Transverse colon (tissue), 4 donors: ENCODE results near the gene AGAP1. TPM values are rescaled to one million over a fixed set of nuclear protein-coding genes. Genes with fewer than 3 reads are reported as not detected.
A peak's percentile ranks its signal among the peaks of the same experiment; 100 is the strongest.

Experiments
- DNase-seq: peaks from one replicate; pipeline ENCODE4 v3.0.0-alpha.2; 2019
- H3K27ac ChIP-seq, 4 donors: fragments of 200-600 bp; sonication (generic); 2 replicates each; pipeline ENCODE4 v1.5.1; 2016 to 2018; ENCODE audit warnings: inconsistent platforms in 4 of 4
- H3K27me3 ChIP-seq: fragments of 200-600 bp; sonication (generic); 2 replicates; pipeline ENCODE4 v1.5.1; 2017; ENCODE audit warnings: inconsistent platforms
- H3K36me3 ChIP-seq, 4 donors: fragments of 200-600 bp; sonication (generic); 2 replicates each; pipeline ENCODE4 v1.5.1; 2017 to 2019; ENCODE audit warnings: inconsistent platforms in 4 of 4
- H3K4me1 ChIP-seq, 4 donors: fragments of 200-600 bp; sonication (generic); 2 replicates each; pipeline ENCODE4 v1.5.1; 2017 to 2020; ENCODE audit warnings: inconsistent platforms in 4 of 4
- H3K4me3 ChIP-seq, 4 donors: fragments of 200-600 bp; sonication (generic); 1 replicate in 1 of 4; 2 replicates in 3 of 4; pipeline versions ENCODE4 v1.5.1 to v1.6.1; 2017 to 2019; ENCODE audit warnings: inconsistent platforms in 4 of 4
- H3K9me3 ChIP-seq, 2 donors: fragments of 200-600 bp; sonication (generic); 2 replicates each; pipeline ENCODE4 v1.5.1; 2017 to 2019; ENCODE audit warnings: inconsistent platforms in 2 of 2
- CTCF ChIP-seq, 5 experiments: fragments of 200-600 bp in 3 of 5; fragments of 450-650 bp in 2 of 5; sonication (generic) in 3 of 5; IDR thresholded peaks; 1 replicate in 2 of 5; 2 replicates in 3 of 5; pipeline ENCODE4 v1.5.1; 2016 to 2017; ENCODE audit warnings: antibody characterized with exemption in 5 of 5, inconsistent platforms in 3 of 5, mild to moderate bottlenecking in 2 of 5, moderate library complexity in 1 of 5
- EP300 ChIP-seq: sonication (generic); formaldehyde crosslinking; IDR thresholded peaks from one replicate; pipeline ENCODE4 v1.6.1; 2017; ENCODE audit warnings: antibody characterized with exemption, low read depth
- POLR2A ChIP-seq: fragments of 450-650 bp; IDR thresholded peaks from one replicate; pipeline ENCODE4 v1.6.1; 2016; ENCODE audit warnings: antibody characterized with exemption, mild to moderate bottlenecking, moderate library complexity
- POLR2AphosphoS5 ChIP-seq, 3 donors: sonication (generic); formaldehyde crosslinking; IDR thresholded peaks; one replicate each; pipeline ENCODE4 v1.6.1; 2016; ENCODE audit warnings: antibody characterized with exemption in 3 of 3
- WGBS, 2 donors: methylation state at CpG; one replicate each; pipeline ENCODE4 v1.1.5; 2018; ENCODE audit warnings: low coverage in 1 of 2; 5-methylcytosine and 5-hydroxymethylcytosine counted together
- in situ Hi-C, 4 donors: fragments of 200-750 bp; cut with MboI; loops; one replicate each; pipeline versions ENCODE4 v1.15.0 to v1.15.1; 2017; ENCODE audit warnings: low sequenced_read_pairs in 3 of 4, low pct_ligation_motif_present in 1 of 4, low pct_unique_long_range_greater_than_20kb in 1 of 4
- intact Hi-C: fragments of 100-400 bp; cut with DNase I; formaldehyde crosslinking; loops from one replicate; pipeline ENCODE4 v1.15.1; 2023; ENCODE audit warnings: low total_unique reads
- total RNA-seq, 4 donors: library from RNA; depleted of rRNA; stranded (reverse); fragments of >200 nt; gene quantifications; one replicate each; pipeline ENCODE4 v1.1.0, GENCODE V29; 2016

AGAP1 gene
- total RNA-seq, 4 donors from 2014 or later: 56.1 to 96.9 (median 71.2) TPM

GRCh38 chr2:236175548-236176150 lies 681.8 kb downstream of the AGAP1 start:
- intact Hi-C loops (no loop called here), in situ Hi-C loops (loop anchor here in 1 of 4 donors (10.0 kb wide), 1 partner anchor 401 kb away; no protein-coding TSS in a partner anchor)
- H3K36me3 ChIP-seq: no peaks in the 10 kb centered on the region
- H3K27me3 ChIP-seq: peaks cover 100% of the 10 kb centered on the region
- H3K27ac ChIP-seq: no peak overlapping the region
- no peak for DNase-seq
- H3K4me1 ChIP-seq: peaks cover 7 to 53% (median 29%) of the 10 kb centered on the region in 4 donors
- WGBS, 2 donors: 24 to 47% methylated on average over 3 to 6 of the region's 6 CpGs
- H3K9me3 ChIP-seq: no peaks in the 10 kb centered on the region
- H3K4me3 ChIP-seq: no peak overlapping the region
- TF ChIP-seq POLR2A: no peak

DNA sequence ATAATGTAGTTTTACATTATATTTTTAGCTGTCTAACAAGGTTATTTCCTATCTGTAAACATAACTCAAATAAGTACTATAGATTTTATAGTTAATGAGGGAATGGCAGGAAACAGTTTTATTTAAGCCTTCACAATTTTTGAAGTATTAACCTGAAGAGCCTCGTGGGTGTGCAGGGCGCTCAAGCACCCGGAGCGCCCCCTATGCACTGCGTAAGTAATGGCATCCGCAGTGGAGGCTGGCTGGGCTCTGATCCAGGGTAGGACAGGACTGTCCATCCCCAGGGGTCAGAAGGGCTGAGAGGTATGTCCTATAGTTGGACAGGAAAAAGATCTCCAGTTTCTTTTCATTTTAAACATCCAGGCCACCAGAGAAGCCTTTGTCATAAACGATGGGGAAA lies 682.6 kb downstream of the AGAP1 start:
- Histone ChIP-seq H3K27ac (no peak overlapping the region), H3K4me3 (no peak overlapping the region), H3K9me3 (no peaks in the 10 kb centered on the region), H3K4me1 (peaks cover 7 to 50% (median 27%) of the 10 kb centered on the region in 4 donors), H3K36me3 (no peaks in the 10 kb centered on the region), H3K27me3 (peaks cover 100% of the 10 kb centered on the region)
- intact Hi-C loops (no loop called here), in situ Hi-C loops (loop anchor here in 1 of 4 donors (10.0 kb wide), 1 partner anchor 402 kb away; no protein-coding TSS in a partner anchor)
- no peak for DNase-seq
- 0 to 8% methylated on average over 1 to 7 of the region's 7 CpGs for WGBS, 2 donors
- no peak for TF ChIP-seq POLR2A
- TF ChIP-seq EP300: no peak
- no peak for TF ChIP-seq POLR2AphosphoS5 (IDR thresholded peaks at IDR 0.05)
- peak; percentile 23 to 51 (median 30) for TF ChIP-seq CTCF (IDR thresholded peaks at IDR 0.05)

DNA sequence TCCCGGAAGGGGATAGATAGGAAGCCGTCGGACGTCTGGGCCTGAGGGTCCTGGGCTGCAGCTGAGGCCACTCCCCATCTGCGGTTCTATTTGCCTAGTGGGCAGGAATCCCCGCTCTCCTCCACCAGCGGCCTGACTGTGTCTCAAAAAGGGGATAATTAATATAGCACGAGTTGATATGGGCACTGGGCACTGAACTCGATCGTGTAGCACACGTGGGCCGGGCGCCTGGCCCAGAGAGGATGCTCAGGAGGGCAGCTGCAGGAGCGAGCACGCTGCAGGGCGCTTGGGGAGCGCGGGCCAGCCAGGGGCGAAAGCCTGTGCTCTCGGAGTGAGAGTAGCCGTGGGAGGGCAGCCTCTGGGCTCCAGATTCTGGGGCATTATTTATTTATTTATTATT lies 683.1 kb downstream of the AGAP1 start:
- intact Hi-C loops: no loop called here
- in situ Hi-C loops: loop anchor here in 1 of 4 donors (10.0 kb wide), 1 partner anchor 402 kb away; no protein-coding TSS in a partner anchor

DNA sequence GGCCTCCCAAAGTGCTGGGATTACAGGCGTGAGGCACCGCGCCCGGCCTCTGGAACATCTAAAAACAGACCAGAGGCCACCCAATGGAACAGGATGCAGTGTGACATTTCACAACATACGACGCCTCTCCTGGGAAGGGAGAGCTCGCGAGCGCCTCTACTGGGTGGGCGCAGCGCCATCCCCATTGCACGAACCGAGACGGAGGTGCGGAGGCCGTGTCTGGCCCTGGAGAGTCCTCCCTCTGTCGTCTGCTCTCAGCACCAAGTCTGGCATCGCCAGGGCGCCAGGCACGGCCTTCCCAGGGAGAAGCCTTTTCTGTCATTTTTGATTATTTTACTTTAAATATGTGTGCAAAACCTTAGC lies 683.7 kb downstream of the AGAP1 start:
- Histone ChIP-seq H3K4me1 (peaks cover 7 to 39% (median 21%) of the 10 kb centered on the region in 4 donors), H3K27ac (no peak overlapping the region), H3K27me3 (peaks cover 99% of the 10 kb centered on the region), H3K36me3 (no peaks in the 10 kb centered on the region), H3K4me3 (no peak overlapping the region), H3K9me3 (no peaks in the 10 kb centered on the region)
- 16% methylated on average over 20 of the region's 20 CpGs; no CpG with 5 or more reads in 1 of the 2 donors for WGBS, 2 donors
- DNase-seq: peak; percentile 33
- in situ Hi-C loops (loop anchor here in 1 of 4 donors (10.0 kb wide), 1 partner anchor 403 kb away; no protein-coding TSS in a partner anchor), intact Hi-C loops (no loop called here)
- TF ChIP-seq CTCF (IDR thresholded peaks at IDR 0.05) (no peak), POLR2AphosphoS5 (IDR thresholded peaks at IDR 0.05) (no peak), EP300 (no peak), POLR2A (no peak)

More for the DNA sequence above, 683.1 kb downstream of the AGAP1 start:
- no peak for TF ChIP-seq POLR2AphosphoS5 (IDR thresholded peaks at IDR 0.05)
- TF ChIP-seq POLR2A: no peak
- TF ChIP-seq EP300: no peak
- no peak for TF ChIP-seq CTCF (IDR thresholded peaks at IDR 0.05)
- Histone ChIP-seq H3K27me3 (peaks cover 100% of the 10 kb centered on the region), H3K9me3 (no peaks in the 10 kb centered on the region), H3K27ac (no peak overlapping the region), H3K4me1 (peaks cover 7 to 45% (median 24%) of the 10 kb centered on the region in 4 donors), H3K36me3 (no peaks in the 10 kb centered on the region), H3K4me3 (no peak overlapping the region)
- no peak for DNase-seq
- WGBS, 2 donors: 61% methylated on average over 21 of the region's 21 CpGs; no CpG with 5 or more reads in 1 of the 2 donors
